ENCODE measurements around the gene DNMT3A.

DNA sequence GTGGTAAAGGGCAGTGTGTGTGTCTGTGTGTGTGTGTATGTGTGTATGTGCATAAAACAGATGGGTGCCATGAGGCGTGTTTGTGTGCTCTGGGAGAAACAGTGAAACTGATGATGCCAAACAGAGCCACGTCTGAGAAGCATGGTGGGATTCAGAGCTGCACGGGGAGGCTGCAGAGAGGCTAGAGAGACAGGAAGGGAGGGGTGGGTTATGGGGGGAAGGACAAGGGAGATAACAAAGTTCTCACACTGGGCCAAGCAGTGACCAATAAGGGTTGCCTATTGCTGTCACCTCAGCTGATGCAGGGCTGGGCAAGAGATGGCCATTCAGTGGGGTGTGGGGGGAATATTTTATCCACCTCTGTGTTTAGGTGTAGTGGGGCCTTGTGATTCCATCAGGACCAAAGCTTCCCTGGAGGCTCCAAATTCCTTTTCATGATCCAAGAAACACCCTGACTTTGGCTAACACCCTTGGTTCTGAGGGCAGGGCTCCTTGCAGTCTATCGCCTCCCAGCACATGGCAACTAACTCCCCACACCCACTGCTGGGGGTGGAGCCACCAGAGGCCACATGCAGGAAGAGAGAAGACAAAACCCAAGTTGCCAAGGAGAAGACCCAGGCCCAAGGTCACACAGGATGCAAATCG is 119.1 kb downstream of the DNMT3A start:
- TF ChIP-seq, protein P1, sequence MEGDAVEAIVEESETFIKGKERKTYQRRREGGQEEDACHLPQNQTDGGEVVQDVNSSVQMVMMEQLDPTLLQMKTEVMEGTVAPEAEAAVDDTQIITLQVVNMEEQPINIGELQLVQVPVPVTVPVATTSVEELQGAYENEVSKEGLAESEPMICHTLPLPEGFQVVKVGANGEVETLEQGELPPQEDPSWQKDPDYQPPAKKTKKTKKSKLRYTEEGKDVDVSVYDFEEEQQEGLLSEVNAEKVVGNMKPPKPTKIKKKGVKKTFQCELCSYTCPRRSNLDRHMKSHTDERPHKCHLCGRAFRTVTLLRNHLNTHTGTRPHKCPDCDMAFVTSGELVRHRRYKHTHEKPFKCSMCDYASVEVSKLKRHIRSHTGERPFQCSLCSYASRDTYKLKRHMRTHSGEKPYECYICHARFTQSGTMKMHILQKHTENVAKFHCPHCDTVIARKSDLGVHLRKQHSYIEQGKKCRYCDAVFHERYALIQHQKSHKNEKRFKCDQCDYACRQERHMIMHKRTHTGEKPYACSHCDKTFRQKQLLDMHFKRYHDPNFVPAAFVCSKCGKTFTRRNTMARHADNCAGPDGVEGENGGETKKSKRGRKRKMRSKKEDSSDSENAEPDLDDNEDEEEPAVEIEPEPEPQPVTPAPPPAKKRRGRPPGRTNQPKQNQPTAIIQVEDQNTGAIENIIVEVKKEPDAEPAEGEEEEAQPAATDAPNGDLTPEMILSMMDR (conservative IDR thresholded peaks at IDR 0.05; ENCODE audit: low read length): no peak
- no peak for TF ChIP-seq EZH2phosphoT487 (IDR thresholded peaks at IDR 0.05; ENCODE audit: borderline replicate concordance)

Data from Loucy (cell line).